ENCODE data around the gene NDUFS2.
"Not testable (repeated sequence)": the region's sequence is repeated elsewhere in the genome, so short reads cannot be mapped to it uniquely, and the experiment has no call there.

The NDUFS2 gene

GRCh38 chr1:161220002-161220401 is 17.8 kb downstream of the NDUFS2 start:
- DNase-seq (ENCODE audit: low read depth): no peak

GRCh38 chr1:161222175-161223019 is 20.2 kb downstream of the NDUFS2 start:
- no peak for DNase-seq (ENCODE audit: low read depth)

- no peak for DNase-seq (ENCODE audit: low read depth)
These were observed 21.9 kb downstream of the NDUFS2 start for GRCh38 chr1:161223805-161224694.

GRCh38 chr1:161224695-161225087 is 22.5 kb downstream of the NDUFS2 start:
- DNase-seq (ENCODE audit: low read depth): not testable (repeated sequence)

GRCh38 chr1:161225178-161225533 is 23.0 kb downstream of the NDUFS2 start:
- no peak for DNase-seq (ENCODE audit: low read depth)

GRCh38 chr1:161225534-161226319 is 23.6 kb downstream of the NDUFS2 start, which contains the start of gene TOMM40L:
Gene TOMM40L (plus strand): TSS chr1:161226060. CDS start chr1:161226490, 430 bp downstream.
- DNase-seq (ENCODE audit: low read depth): peak; percentile 67

GRCh38 chr1:161226320-161226711 is 24.1 kb downstream of the NDUFS2 start:
- DNase-seq (ENCODE audit: low read depth): no peak

- no peak for DNase-seq (ENCODE audit: low read depth)
These were observed 24.6 kb downstream of the NDUFS2 start for GRCh38 chr1:161226759-161227158.

- DNase-seq (ENCODE audit: low read depth): peak; percentile 88
These were observed 25.2 kb downstream of the NDUFS2 start for GRCh38 chr1:161227196-161227871.

GRCh38 chr1:161228032-161228431 is 25.9 kb downstream of the NDUFS2 start:
- no peak for DNase-seq (ENCODE audit: low read depth)

- no peak for DNase-seq (ENCODE audit: low read depth)
These were observed 27.7 kb downstream of the NDUFS2 start for GRCh38 chr1:161229896-161230295.

GRCh38 chr1:161230762-161231161 is 28.6 kb downstream of the NDUFS2 start:
- DNase-seq (ENCODE audit: low read depth): no peak

GRCh38 chr1:161233102-161233501 is 30.9 kb downstream of the NDUFS2 start:
- no peak for DNase-seq (ENCODE audit: low read depth)

GRCh38 chr1:161235957-161236775 is 34.0 kb downstream of the NDUFS2 start:
- no peak for DNase-seq (ENCODE audit: low read depth)

- no peak for DNase-seq (ENCODE audit: low read depth)
These were observed 35.9 kb downstream of the NDUFS2 start, which contains the start of gene NR1I3 for GRCh38 chr1:161238039-161238473. Gene NR1I3 (minus strand): TSS chr1:161238203. CDS start chr1:161236565, 1,638 bp downstream.

- DNase-seq (ENCODE audit: low read depth): no peak
These were observed 39.5 kb downstream of the NDUFS2 start for GRCh38 chr1:161241682-161242081.

- no peak for DNase-seq (ENCODE audit: low read depth)
These were observed 40.1 kb downstream of the NDUFS2 start for GRCh38 chr1:161242313-161242712.

GRCh38 chr1:161244888-161245287 is 42.7 kb downstream of the NDUFS2 start:
- DNase-seq (ENCODE audit: low read depth): no peak

- not testable (repeated sequence) for DNase-seq (ENCODE audit: low read depth)
These were observed 47.9 kb downstream of the NDUFS2 start for GRCh38 chr1:161250100-161250499.

GRCh38 chr1:161250829-161251228 is 48.7 kb downstream of the NDUFS2 start:
- DNase-seq (ENCODE audit: low read depth): no peak
